Adipocyte (in vitro differentiated cells): Measurements from ENCODE around the gene PLXNA4.
A peak's percentile ranks its signal among the peaks of the same experiment; 100 is the strongest.

Experiments
- DNase-seq: peaks from one replicate; pipeline ENCODE4 v3.0.0-alpha.2; 2015; ENCODE audit warnings: low read depth
- H3K27me3 ChIP-seq: replicated peaks from 2 replicates; pipeline ENCODE4 v1.7.0; 2013; ENCODE audit warnings: mild to moderate bottlenecking, low read length, moderate library complexity; ENCODE audit not compliant: control insufficient read depth, insufficient read depth
- H3K36me3 ChIP-seq: 2 replicates; pipeline ENCODE4 v1.7.0; 2013; ENCODE audit warnings: low read length, mild to moderate bottlenecking, moderate library complexity; ENCODE audit not compliant: control insufficient read depth, insufficient read depth, severe bottlenecking
- H3K4me1 ChIP-seq: 2 replicates; pipeline ENCODE4 v1.7.0; 2013; ENCODE audit warnings: mild to moderate bottlenecking, low read length, moderate library complexity; ENCODE audit not compliant: control insufficient read depth, insufficient read depth
- H3K4me3 ChIP-seq: 2 replicates; pipeline ENCODE4 v1.7.0; 2013; ENCODE audit warnings: mild to moderate bottlenecking, low read length, moderate library complexity
- H3K9ac ChIP-seq: 2 replicates; pipeline ENCODE4 v1.7.0; 2013; ENCODE audit warnings: mild to moderate bottlenecking, low read length, moderate library complexity
- H3K9me3 ChIP-seq: 2 replicates; pipeline ENCODE4 v1.7.0; 2013; ENCODE audit warnings: mild to moderate bottlenecking, low read length, moderate library complexity; ENCODE audit not compliant: control insufficient read depth

Gene PLXNA4

GRCh38 chr7:132499065-132499464 lies 77.2 kb downstream of the PLXNA4 start:
- DNase-seq: no peak
- Histone ChIP-seq H3K36me3 (peaks cover 8% of the 10 kb centered on the region), H3K9ac (no peak overlapping the region), H3K4me1 (peaks cover 37% of the 10 kb centered on the region), H3K4me3 (no peak overlapping the region), H3K9me3 (no peaks in the 10 kb centered on the region), H3K27me3 (no peaks in the 10 kb centered on the region)

GRCh38 chr7:132498319-132498718 lies 78.0 kb downstream of the PLXNA4 start:
- Histone ChIP-seq H3K36me3 (peaks cover 2% of the 10 kb centered on the region), H3K27me3 (no peaks in the 10 kb centered on the region), H3K9me3 (no peaks in the 10 kb centered on the region), H3K4me3 (no peak overlapping the region), H3K9ac (no peak overlapping the region), H3K4me1 (peaks cover 37% of the 10 kb centered on the region)
- DNase-seq: no peak

- Histone ChIP-seq H3K9me3 (no peaks in the 10 kb centered on the region), H3K27me3 (no peaks in the 10 kb centered on the region), H3K36me3 (no peaks in the 10 kb centered on the region), H3K9ac (no peak overlapping the region), H3K4me3 (no peak overlapping the region), H3K4me1 (peaks cover 37% of the 10 kb centered on the region)
- no peak for DNase-seq
Observed at GRCh38 chr7:132497098-132497497, 79.2 kb downstream of the PLXNA4 start.

GRCh38 chr7:132495936-132496335 lies 80.3 kb downstream of the PLXNA4 start:
- Histone ChIP-seq H3K4me3 (no peak overlapping the region), H3K36me3 (no peaks in the 10 kb centered on the region), H3K27me3 (no peaks in the 10 kb centered on the region), H3K4me1 (peaks cover 34% of the 10 kb centered on the region), H3K9me3 (no peaks in the 10 kb centered on the region), H3K9ac (no peak overlapping the region)
- DNase-seq: no peak

GRCh38 chr7:132494474-132494873 lies 81.8 kb downstream of the PLXNA4 start:
- no peaks in the 10 kb centered on the region for H3K36me3 ChIP-seq
- DNase-seq: no peak
- H3K4me1 ChIP-seq: peaks cover 26% of the 10 kb centered on the region
- H3K9me3 ChIP-seq: no peaks in the 10 kb centered on the region
- H3K9ac ChIP-seq: no peak overlapping the region
- H3K4me3 ChIP-seq: no peak overlapping the region
- no peaks in the 10 kb centered on the region for H3K27me3 ChIP-seq

GRCh38 chr7:132492823-132493445 lies 83.3 kb downstream of the PLXNA4 start:
- H3K4me3 ChIP-seq: no peak overlapping the region
- no peaks in the 10 kb centered on the region for H3K27me3 ChIP-seq
- DNase-seq: no peak
- H3K4me1 ChIP-seq: peaks cover 27% of the 10 kb centered on the region
- peaks cover 5% of the 10 kb centered on the region for H3K36me3 ChIP-seq
- no peaks in the 10 kb centered on the region for H3K9me3 ChIP-seq
- no peak overlapping the region for H3K9ac ChIP-seq

GRCh38 chr7:132491391-132491945 lies 84.8 kb downstream of the PLXNA4 start:
- no peak for DNase-seq
- Histone ChIP-seq H3K9ac (no peak overlapping the region), H3K36me3 (peaks cover 14% of the 10 kb centered on the region), H3K9me3 (no peaks in the 10 kb centered on the region), H3K4me1 (peaks cover 33% of the 10 kb centered on the region), H3K27me3 (no peaks in the 10 kb centered on the region), H3K4me3 (no peak overlapping the region)

GRCh38 chr7:132490474-132490873 lies 85.8 kb downstream of the PLXNA4 start:
- no peak overlapping the region for H3K9ac ChIP-seq
- no peaks in the 10 kb centered on the region for H3K27me3 ChIP-seq
- DNase-seq: no peak

GRCh38 chr7:132489776-132490237 lies 86.5 kb downstream of the PLXNA4 start:
- DNase-seq: no peak
- H3K9me3 ChIP-seq: no peaks in the 10 kb centered on the region

More at GRCh38 chr7:132490474-132490873, 85.8 kb downstream of the PLXNA4 start:
- H3K36me3 ChIP-seq: peaks cover 14% of the 10 kb centered on the region
- peaks cover 42% of the 10 kb centered on the region for H3K4me1 ChIP-seq
- H3K4me3 ChIP-seq: no peak overlapping the region
- H3K9me3 ChIP-seq: no peaks in the 10 kb centered on the region

GRCh38 chr7:132488634-132489302 lies 87.5 kb downstream of the PLXNA4 start:
- H3K9me3 ChIP-seq: no peaks in the 10 kb centered on the region
- DNase-seq: no peak
- no peak overlapping the region for H3K9ac ChIP-seq
- H3K27me3 ChIP-seq: no peaks in the 10 kb centered on the region
- H3K4me1 ChIP-seq: peaks cover 48% of the 10 kb centered on the region
- peaks cover 21% of the 10 kb centered on the region for H3K36me3 ChIP-seq
- H3K4me3 ChIP-seq: no peak overlapping the region

More at GRCh38 chr7:132489776-132490237, 86.5 kb downstream of the PLXNA4 start:
- Histone ChIP-seq H3K4me1 (peaks cover 48% of the 10 kb centered on the region), H3K27me3 (no peaks in the 10 kb centered on the region), H3K9ac (no peak overlapping the region), H3K36me3 (peaks cover 14% of the 10 kb centered on the region), H3K4me3 (no peak overlapping the region)

- Histone ChIP-seq H3K4me1 (peaks cover 48% of the 10 kb centered on the region), H3K27me3 (no peaks in the 10 kb centered on the region), H3K9me3 (no peaks in the 10 kb centered on the region), H3K4me3 (peak overlapping the region; percentile 28), H3K36me3 (peaks cover 21% of the 10 kb centered on the region), H3K9ac (peak overlapping the region; percentile 55)
- DNase-seq: no peak
Observed at GRCh38 chr7:132486274-132486610, 90.0 kb downstream of the PLXNA4 start.
